ENCODE data around the gene GOLGA8A.

The GOLGA8A gene

GRCh38 chr15:34437687-34438086, at the start of gene GOLGA8A:
Gene GOLGA8A (minus strand): TSS chr15:34437808. CDS start chr15:34389691, 48,117 bp downstream.
- no peaks in the 10 kb centered on the region for H3K9me3 ChIP-seq (ENCODE audit: control insufficient read depth, insufficient read depth, low read length)

GRCh38 chr15:34483644-34484043, 46.0 kb upstream of the GOLGA8A start:
- H3K4me3 ChIP-seq (ENCODE audit: low read depth, low read length), result no peak overlapping the region
- no peaks in the 10 kb centered on the region for H3K27me3 ChIP-seq (ENCODE audit: control insufficient read depth, insufficient read depth, low read length)
- no peaks in the 10 kb centered on the region for H3K9me3 ChIP-seq (ENCODE audit: control insufficient read depth, insufficient read depth, low read length)
- H3K4me1 ChIP-seq (ENCODE audit: control insufficient read depth, insufficient read depth, low read length), result no peaks in the 10 kb centered on the region
- no peaks in the 10 kb centered on the region for H3K36me3 ChIP-seq (ENCODE audit: control insufficient read depth, insufficient read depth, low read length)
- H3K9ac ChIP-seq (ENCODE audit: low read depth, low read length), result no peak overlapping the region

More at GRCh38 chr15:34437687-34438086, at the start of gene GOLGA8A:
- Histone ChIP-seq H3K4me3 (ENCODE audit: low read depth, low read length) (peak within 1 kb of the TSS; percentile 46), H3K9ac (ENCODE audit: low read depth, low read length) (no peak within 1 kb of the TSS), H3K27me3 (ENCODE audit: control insufficient read depth, insufficient read depth, low read length) (peaks cover 15% of the 10 kb centered on the region), H3K36me3 (ENCODE audit: control insufficient read depth, insufficient read depth, low read length) (no peaks in the 10 kb centered on the region), H3K4me1 (ENCODE audit: control insufficient read depth, insufficient read depth, low read length) (no peaks in the 10 kb centered on the region)

GRCh38 chr15:34481370-34481769, 43.8 kb upstream of the GOLGA8A start:
- no peak overlapping the region for H3K4me3 ChIP-seq (ENCODE audit: low read depth, low read length)
- H3K9me3 ChIP-seq (ENCODE audit: control insufficient read depth, insufficient read depth, low read length), result no peaks in the 10 kb centered on the region
- H3K9ac ChIP-seq (ENCODE audit: low read depth, low read length), result no peak overlapping the region
- H3K4me1 ChIP-seq (ENCODE audit: control insufficient read depth, insufficient read depth, low read length), result no peaks in the 10 kb centered on the region
- no peaks in the 10 kb centered on the region for H3K36me3 ChIP-seq (ENCODE audit: control insufficient read depth, insufficient read depth, low read length)
- no peaks in the 10 kb centered on the region for H3K27me3 ChIP-seq (ENCODE audit: control insufficient read depth, insufficient read depth, low read length)

- Histone ChIP-seq H3K36me3 (ENCODE audit: control insufficient read depth, insufficient read depth, low read length) (no peaks in the 10 kb centered on the region), H3K4me1 (ENCODE audit: control insufficient read depth, insufficient read depth, low read length) (no peaks in the 10 kb centered on the region), H3K4me3 (ENCODE audit: low read depth, low read length) (no peak overlapping the region), H3K27me3 (ENCODE audit: control insufficient read depth, insufficient read depth, low read length) (no peaks in the 10 kb centered on the region), H3K9me3 (ENCODE audit: control insufficient read depth, insufficient read depth, low read length) (no peaks in the 10 kb centered on the region), H3K9ac (ENCODE audit: low read depth, low read length) (no peak overlapping the region)
Observed at GRCh38 chr15:34473840-34474239, 36.2 kb upstream of the GOLGA8A start.

- no peaks in the 10 kb centered on the region for H3K9me3 ChIP-seq (ENCODE audit: control insufficient read depth, insufficient read depth, low read length)
- no peak overlapping the region for H3K4me3 ChIP-seq (ENCODE audit: low read depth, low read length)
- no peak overlapping the region for H3K9ac ChIP-seq (ENCODE audit: low read depth, low read length)
- no peaks in the 10 kb centered on the region for H3K27me3 ChIP-seq (ENCODE audit: control insufficient read depth, insufficient read depth, low read length)
- no peaks in the 10 kb centered on the region for H3K4me1 ChIP-seq (ENCODE audit: control insufficient read depth, insufficient read depth, low read length)
- no peaks in the 10 kb centered on the region for H3K36me3 ChIP-seq (ENCODE audit: control insufficient read depth, insufficient read depth, low read length)
Observed at GRCh38 chr15:34472947-34473346, 35.3 kb upstream of the GOLGA8A start.

GRCh38 chr15:34470892-34471291, 33.3 kb upstream of the GOLGA8A start:
- Histone ChIP-seq H3K9me3 (ENCODE audit: control insufficient read depth, insufficient read depth, low read length) (no peaks in the 10 kb centered on the region), H3K4me1 (ENCODE audit: control insufficient read depth, insufficient read depth, low read length) (no peaks in the 10 kb centered on the region), H3K9ac (ENCODE audit: low read depth, low read length) (no peak overlapping the region), H3K4me3 (ENCODE audit: low read depth, low read length) (no peak overlapping the region), H3K27me3 (ENCODE audit: control insufficient read depth, insufficient read depth, low read length) (no peaks in the 10 kb centered on the region), H3K36me3 (ENCODE audit: control insufficient read depth, insufficient read depth, low read length) (no peaks in the 10 kb centered on the region)

GRCh38 chr15:34470091-34470490, 32.5 kb upstream of the GOLGA8A start:
- Histone ChIP-seq H3K36me3 (ENCODE audit: control insufficient read depth, insufficient read depth, low read length) (no peaks in the 10 kb centered on the region), H3K9me3 (ENCODE audit: control insufficient read depth, insufficient read depth, low read length) (no peaks in the 10 kb centered on the region)

GRCh38 chr15:34461730-34462129, 24.1 kb upstream of the GOLGA8A start:
- no peaks in the 10 kb centered on the region for H3K4me1 ChIP-seq (ENCODE audit: control insufficient read depth, insufficient read depth, low read length)
- H3K4me3 ChIP-seq (ENCODE audit: low read depth, low read length), result no peak overlapping the region
- H3K9me3 ChIP-seq (ENCODE audit: control insufficient read depth, insufficient read depth, low read length), result no peaks in the 10 kb centered on the region
- H3K9ac ChIP-seq (ENCODE audit: low read depth, low read length), result no peak overlapping the region
- H3K36me3 ChIP-seq (ENCODE audit: control insufficient read depth, insufficient read depth, low read length), result no peaks in the 10 kb centered on the region
- H3K27me3 ChIP-seq (ENCODE audit: control insufficient read depth, insufficient read depth, low read length), result no peaks in the 10 kb centered on the region

More at GRCh38 chr15:34470091-34470490, 32.5 kb upstream of the GOLGA8A start:
- Histone ChIP-seq H3K4me3 (ENCODE audit: low read depth, low read length) (no peak overlapping the region), H3K4me1 (ENCODE audit: control insufficient read depth, insufficient read depth, low read length) (no peaks in the 10 kb centered on the region), H3K27me3 (ENCODE audit: control insufficient read depth, insufficient read depth, low read length) (no peaks in the 10 kb centered on the region), H3K9ac (ENCODE audit: low read depth, low read length) (no peak overlapping the region)

- Histone ChIP-seq H3K36me3 (ENCODE audit: control insufficient read depth, insufficient read depth, low read length) (no peaks in the 10 kb centered on the region), H3K4me3 (ENCODE audit: low read depth, low read length) (no peak overlapping the region), H3K9ac (ENCODE audit: low read depth, low read length) (no peak overlapping the region), H3K9me3 (ENCODE audit: control insufficient read depth, insufficient read depth, low read length) (no peaks in the 10 kb centered on the region), H3K27me3 (ENCODE audit: control insufficient read depth, insufficient read depth, low read length) (no peaks in the 10 kb centered on the region), H3K4me1 (ENCODE audit: control insufficient read depth, insufficient read depth, low read length) (no peaks in the 10 kb centered on the region)
Observed at GRCh38 chr15:34460451-34460850, 22.8 kb upstream of the GOLGA8A start.

GRCh38 chr15:34456658-34457057, 19.1 kb upstream of the GOLGA8A start:
- Histone ChIP-seq H3K4me3 (ENCODE audit: low read depth, low read length) (no peak overlapping the region), H3K27me3 (ENCODE audit: control insufficient read depth, insufficient read depth, low read length) (no peaks in the 10 kb centered on the region), H3K4me1 (ENCODE audit: control insufficient read depth, insufficient read depth, low read length) (no peaks in the 10 kb centered on the region), H3K36me3 (ENCODE audit: control insufficient read depth, insufficient read depth, low read length) (no peaks in the 10 kb centered on the region), H3K9ac (ENCODE audit: low read depth, low read length) (no peak overlapping the region), H3K9me3 (ENCODE audit: control insufficient read depth, insufficient read depth, low read length) (no peaks in the 10 kb centered on the region)

GRCh38 chr15:34442891-34443290, 5.3 kb upstream of the GOLGA8A start:
- Histone ChIP-seq H3K27me3 (ENCODE audit: control insufficient read depth, insufficient read depth, low read length) (peaks cover 9% of the 10 kb centered on the region), H3K9ac (ENCODE audit: low read depth, low read length) (no peak overlapping the region), H3K36me3 (ENCODE audit: control insufficient read depth, insufficient read depth, low read length) (no peaks in the 10 kb centered on the region), H3K4me1 (ENCODE audit: control insufficient read depth, insufficient read depth, low read length) (no peaks in the 10 kb centered on the region), H3K4me3 (ENCODE audit: low read depth, low read length) (no peak overlapping the region), H3K9me3 (ENCODE audit: control insufficient read depth, insufficient read depth, low read length) (no peaks in the 10 kb centered on the region)

- Histone ChIP-seq H3K9me3 (ENCODE audit: control insufficient read depth, insufficient read depth, low read length) (no peaks in the 10 kb centered on the region), H3K27me3 (ENCODE audit: control insufficient read depth, insufficient read depth, low read length) (peaks cover 15% of the 10 kb centered on the region), H3K4me3 (ENCODE audit: low read depth, low read length) (no peak overlapping the region), H3K9ac (ENCODE audit: low read depth, low read length) (no peak overlapping the region), H3K36me3 (ENCODE audit: control insufficient read depth, insufficient read depth, low read length) (no peaks in the 10 kb centered on the region), H3K4me1 (ENCODE audit: control insufficient read depth, insufficient read depth, low read length) (no peaks in the 10 kb centered on the region)
Observed at GRCh38 chr15:34439878-34440277, 2.3 kb upstream of the GOLGA8A start.
